Prostate gland (tissue), 2 donors: ENCODE measurements around the gene PLCB3.

ENCODE experiments used
- CTCF ChIP-seq, 4 experiments: fragments of 200-600 bp in 2 of 4; fragments of 450-650 bp in 2 of 4; sonication (generic) in 2 of 4; IDR thresholded peaks; 1 replicate in 3 of 4; 2 replicates in 1 of 4; pipeline ENCODE4 v1.5.1; 2016 to 2019; ENCODE audit warnings: antibody characterized with exemption in 4 of 4, mild to moderate bottlenecking in 2 of 4, moderate library complexity in 2 of 4
- POLR2A ChIP-seq: fragments of 450-650 bp; IDR thresholded peaks from one replicate; pipeline ENCODE4 v1.6.1; 2016; ENCODE audit warnings: antibody characterized with exemption, mild to moderate bottlenecking
- POLR2AphosphoS5 ChIP-seq: sonication (generic); formaldehyde crosslinking; IDR thresholded peaks from one replicate; pipeline ENCODE4 v1.6.1; 2017; ENCODE audit warnings: antibody characterized with exemption

DNA sequence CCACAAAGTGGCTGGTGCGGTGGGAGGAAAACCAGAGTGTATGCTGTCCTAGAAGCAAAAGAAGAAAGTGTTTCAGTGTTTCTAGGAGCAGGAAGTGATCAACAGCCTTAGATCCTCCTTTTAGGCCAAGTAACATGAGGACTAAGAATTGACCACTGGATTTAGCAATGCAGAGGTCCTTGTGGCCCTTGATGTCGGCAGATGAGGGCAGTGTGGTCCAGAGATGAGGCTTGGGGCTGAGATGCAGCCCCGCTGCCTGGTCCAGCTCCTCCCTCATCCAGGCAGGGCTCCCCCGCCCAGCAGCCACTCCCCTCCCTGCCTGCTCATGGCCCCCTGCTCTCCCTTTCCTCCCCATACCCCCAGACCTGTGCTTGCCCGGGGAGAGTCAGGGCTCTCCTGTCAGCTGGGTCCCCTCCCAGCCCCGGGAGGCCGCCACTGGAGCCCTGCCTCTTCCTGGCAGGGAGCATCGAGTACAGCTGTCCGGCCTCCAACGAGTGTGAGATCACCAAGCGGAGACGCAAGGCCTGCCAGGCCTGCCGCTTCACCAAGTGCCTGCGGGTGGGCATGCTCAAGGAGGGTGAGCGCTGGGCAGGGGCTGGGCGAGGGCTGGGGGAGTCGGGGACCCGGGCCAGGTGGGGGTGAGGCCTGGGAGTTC is 62.3 kb downstream of the PLCB3 start:
- TF ChIP-seq CTCF (IDR thresholded peaks at IDR 0.05): no peak
- TF ChIP-seq POLR2AphosphoS5: no peak
- no peak for TF ChIP-seq POLR2A
